Testis (tissue), 2 donors: ENCODE measurements around the gene SST.
"Not testable (repeated sequence)": the region's sequence is repeated elsewhere in the genome, so short reads cannot be mapped to it uniquely, and the experiment has no call there.

Experiments used
- CTCF ChIP-seq, 3 experiments: fragments of 450-650 bp in 2 of 3; fragments of 200-600 bp in 1 of 3; sonication (generic) in 1 of 3; IDR thresholded peaks; one replicate each; pipeline ENCODE4 v1.5.1; 2016 to 2019; ENCODE audit warnings: antibody characterized with exemption in 3 of 3, mild to moderate bottlenecking in 2 of 3, moderate library complexity in 1 of 3
- POLR2A ChIP-seq: fragments of 450-650 bp; IDR thresholded peaks from one replicate; pipeline ENCODE4 v1.6.1; 2017; ENCODE audit warnings: antibody characterized with exemption, mild to moderate bottlenecking, moderate library complexity

- TF ChIP-seq CTCF (IDR thresholded peaks at IDR 0.05); POLR2A: not testable (repeated sequence)
Observed at GRCh38 chr3:187645379-187645778, 24.8 kb downstream of the SST start.
